HUES48 (cell line): ENCODE results near the gene CCL11.

Experiments used
- H3K27ac ChIP-seq: one replicate; pipeline ENCODE4 v1.7.0; 2013; ENCODE audit warnings: low read depth, low read length, inconsistent platforms
- H3K27me3 ChIP-seq: 2 replicates; pipeline ENCODE4 v1.6.1; 2013; ENCODE audit warnings: mild to moderate bottlenecking, low read length; ENCODE audit not compliant: control insufficient read depth, insufficient read depth
- H3K36me3 ChIP-seq: 2 replicates; pipeline ENCODE4 v1.6.1; 2013; ENCODE audit warnings: low read length; ENCODE audit not compliant: control insufficient read depth, insufficient read depth
- H3K4me1 ChIP-seq: 2 replicates; pipeline ENCODE4 v1.6.1; 2013; ENCODE audit warnings: mild to moderate bottlenecking, low read length; ENCODE audit not compliant: control insufficient read depth, insufficient read depth
- H3K4me3 ChIP-seq: 2 replicates; pipeline ENCODE4 v1.5.1; 2013; ENCODE audit warnings: mild to moderate bottlenecking, low read depth, low read length
- H3K9ac ChIP-seq: 2 replicates; pipeline ENCODE4 v1.6.1; 2013; ENCODE audit warnings: mild to moderate bottlenecking, low read depth, low read length, moderate library complexity
- H3K9me3 ChIP-seq: 2 replicates; pipeline ENCODE4 v1.6.1; 2013; ENCODE audit warnings: low read length; ENCODE audit not compliant: control insufficient read depth, insufficient read depth

The CCL11 gene

DNA sequence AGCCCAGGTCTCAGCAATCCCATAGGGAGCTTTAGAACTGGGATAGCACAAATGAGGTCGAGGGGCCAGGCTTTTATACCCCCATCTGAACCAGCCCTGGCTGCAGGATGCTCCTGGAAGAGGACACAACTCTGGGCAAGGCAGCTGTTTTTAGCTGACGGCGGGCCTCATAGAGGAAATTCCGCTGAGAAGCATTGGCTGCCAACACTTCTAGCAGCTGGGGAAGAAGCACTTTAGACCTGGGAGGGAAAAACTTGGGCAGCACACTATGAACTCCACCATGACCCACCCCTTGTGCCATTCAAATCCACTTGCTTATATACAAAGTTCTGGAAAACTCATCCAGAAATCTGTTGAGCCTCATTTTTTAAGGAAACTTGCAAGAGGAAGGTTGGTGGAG is 5.0 kb downstream of the CCL11 start:
- Histone ChIP-seq H3K27me3 (no peaks in the 10 kb centered on the region), H3K9ac (no peak overlapping the region), H3K27ac (no peak overlapping the region), H3K4me3 (no peak overlapping the region), H3K9me3 (no peaks in the 10 kb centered on the region), H3K4me1 (no peaks in the 10 kb centered on the region), H3K36me3 (no peaks in the 10 kb centered on the region)

DNA sequence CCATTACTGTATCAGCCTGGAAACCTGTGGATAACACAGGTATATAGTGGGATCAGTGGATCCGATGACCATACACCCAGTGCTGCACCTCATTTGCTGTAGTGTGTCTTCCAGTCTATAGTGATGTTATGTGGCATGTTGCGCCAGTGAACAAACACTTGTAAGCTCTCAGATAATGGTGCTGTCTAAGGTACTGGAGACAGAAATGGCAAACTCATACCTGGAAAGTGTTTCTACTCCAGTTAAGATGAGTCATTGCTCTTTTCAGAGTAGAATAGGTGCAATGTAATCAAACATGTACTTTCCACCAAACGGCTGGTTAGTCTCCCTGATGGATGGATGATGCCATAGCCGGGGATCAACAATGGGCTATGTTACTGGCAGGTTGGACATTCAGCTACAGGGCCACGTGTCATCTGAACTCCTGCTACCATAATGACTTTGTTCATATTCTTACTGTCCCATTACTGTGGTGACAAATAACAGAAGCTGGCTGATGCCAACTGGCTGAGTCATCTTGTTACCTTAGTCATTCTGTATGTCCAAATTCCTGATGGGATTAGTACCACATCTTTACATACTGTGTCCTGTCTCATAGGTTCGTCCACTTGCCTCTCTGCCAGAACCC is 6.3 kb downstream of the CCL11 start:
- Histone ChIP-seq H3K9ac (no peak overlapping the region), H3K4me3 (no peak overlapping the region)

DNA sequence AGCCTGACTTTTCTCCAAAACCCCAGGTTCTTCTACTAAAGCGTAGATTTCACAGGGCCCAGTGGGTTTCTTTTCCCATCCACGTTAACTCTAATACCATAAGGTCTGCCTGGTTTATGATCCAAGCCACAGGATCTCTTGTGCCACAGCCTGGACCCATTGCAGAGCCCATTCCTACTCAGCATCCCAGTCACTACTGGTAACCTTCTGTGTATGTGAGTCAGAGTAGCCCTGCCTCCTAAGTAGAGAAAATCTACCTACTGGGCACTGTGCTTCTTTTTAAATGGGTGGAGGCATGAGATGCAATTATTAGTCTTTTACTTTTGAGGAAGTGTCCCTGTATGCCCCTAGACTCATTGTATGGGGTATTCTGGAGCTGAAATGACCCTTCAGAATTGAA is 13.5 kb downstream of the CCL11 start:
- H3K4me3 ChIP-seq: no peak overlapping the region
- H3K36me3 ChIP-seq: no peaks in the 10 kb centered on the region
- H3K4me1 ChIP-seq: peaks cover 4% of the 10 kb centered on the region
- H3K27me3 ChIP-seq: peaks cover 10% of the 10 kb centered on the region; the same call in 1 of the 2 replicates
- H3K9ac ChIP-seq: no peak overlapping the region
- H3K9me3 ChIP-seq: no peaks in the 10 kb centered on the region
- H3K27ac ChIP-seq: no peak overlapping the region

More for the DNA sequence above, 6.3 kb downstream of the CCL11 start:
- Histone ChIP-seq H3K36me3 (no peaks in the 10 kb centered on the region), H3K27ac (no peak overlapping the region), H3K27me3 (no peaks in the 10 kb centered on the region), H3K4me1 (no peaks in the 10 kb centered on the region), H3K9me3 (no peaks in the 10 kb centered on the region)

DNA sequence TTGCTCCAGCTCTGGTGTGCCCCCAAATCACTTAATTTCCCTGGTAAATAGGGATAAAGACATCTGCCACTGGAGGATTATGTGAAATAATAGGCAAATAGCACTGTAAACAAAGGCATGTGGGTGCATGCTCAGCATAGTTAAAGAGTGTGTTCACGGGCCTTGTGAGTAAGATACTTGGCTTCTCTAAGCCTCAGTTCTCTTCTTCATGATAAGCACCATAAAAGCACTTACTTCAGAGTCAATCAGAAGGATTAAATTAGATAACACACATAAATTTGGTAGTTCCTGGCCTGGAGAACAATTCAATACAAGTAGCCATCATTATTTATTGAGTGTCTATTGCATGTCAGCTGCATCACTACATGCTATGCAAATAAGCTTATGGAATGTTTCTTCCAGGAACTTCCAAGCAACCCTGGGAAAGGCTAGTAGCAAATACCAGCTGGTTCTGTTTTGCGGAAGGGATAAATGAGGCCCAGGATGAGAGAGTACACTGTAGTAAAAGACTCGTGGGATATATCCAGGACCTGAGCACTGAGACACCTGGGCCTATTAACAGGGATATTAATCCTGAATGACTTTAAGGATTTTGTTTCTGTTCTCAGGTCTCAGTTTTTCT is 14.5 kb downstream of the CCL11 start:
- H3K9me3 ChIP-seq: no peaks in the 10 kb centered on the region
- no peak overlapping the region for H3K9ac ChIP-seq
- H3K4me1 ChIP-seq: peaks cover 4% of the 10 kb centered on the region
- no peak overlapping the region for H3K4me3 ChIP-seq
- no peaks in the 10 kb centered on the region for H3K36me3 ChIP-seq
- no peak overlapping the region for H3K27ac ChIP-seq
- H3K27me3 ChIP-seq: peaks cover 10% of the 10 kb centered on the region; the same call in 1 of the 2 replicates

DNA sequence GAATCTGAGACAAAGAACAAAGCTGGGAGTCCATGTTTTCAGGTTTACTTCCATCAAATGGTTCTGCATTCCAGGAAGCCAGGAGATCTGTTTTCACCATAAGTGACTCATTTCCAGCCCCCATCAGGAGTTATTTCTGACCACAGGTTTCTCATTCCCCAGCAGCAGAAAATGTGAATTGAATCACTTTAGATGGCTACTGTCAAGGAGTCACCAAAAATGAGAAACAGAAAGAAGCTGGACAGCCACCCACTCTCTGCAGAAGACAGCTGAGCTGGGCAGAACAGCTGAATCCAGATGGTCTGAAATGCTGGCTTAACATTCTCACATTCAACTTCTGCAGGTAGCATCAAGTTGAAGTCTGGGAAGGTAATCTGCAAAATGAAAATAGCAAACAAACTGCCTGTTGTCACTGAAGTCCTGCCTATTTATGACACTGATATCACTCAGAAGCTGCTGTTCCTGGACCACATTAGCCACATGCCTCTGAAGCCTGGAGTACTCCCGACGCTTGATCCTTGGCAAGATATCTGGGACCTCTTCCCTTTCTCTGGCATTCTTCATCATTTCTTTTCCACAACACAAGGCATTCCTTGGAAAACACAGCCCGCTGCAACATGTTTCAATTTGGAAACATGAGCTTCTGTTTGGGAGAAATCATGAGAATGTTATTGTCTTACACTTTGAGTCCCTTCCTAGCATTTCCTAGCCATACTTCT is 15.3 kb downstream of the CCL11 start:
- H3K27me3 ChIP-seq: peaks cover 10% of the 10 kb centered on the region; the same call in 1 of the 2 replicates
- H3K9ac ChIP-seq: no peak overlapping the region
- no peaks in the 10 kb centered on the region for H3K36me3 ChIP-seq
- no peak overlapping the region for H3K27ac ChIP-seq
- H3K4me3 ChIP-seq: no peak overlapping the region
- peaks cover 4% of the 10 kb centered on the region for H3K4me1 ChIP-seq
- no peaks in the 10 kb centered on the region for H3K9me3 ChIP-seq

DNA sequence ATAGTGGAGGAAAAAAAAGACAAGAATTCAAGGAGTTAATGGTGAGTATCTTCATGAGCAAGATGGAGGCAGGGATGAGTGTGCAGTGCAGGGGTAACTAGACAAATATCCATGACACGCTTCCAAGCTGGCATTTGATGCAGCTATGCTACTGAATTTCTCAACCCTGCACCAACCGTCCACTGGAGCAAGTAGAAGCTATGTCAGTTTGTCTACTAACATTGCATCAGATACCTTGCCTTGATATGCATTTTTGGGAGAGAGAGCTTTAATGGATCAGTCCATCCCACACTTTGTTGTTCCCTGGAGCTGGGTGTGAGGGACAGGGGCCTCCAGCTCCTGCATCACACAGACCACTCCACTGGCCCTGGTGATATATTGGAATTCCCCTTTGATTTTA is 16.4 kb downstream of the CCL11 start:
- H3K36me3 ChIP-seq: no peaks in the 10 kb centered on the region
- no peak overlapping the region for H3K9ac ChIP-seq
- no peaks in the 10 kb centered on the region for H3K9me3 ChIP-seq
- peaks cover 10% of the 10 kb centered on the region; the same call in 1 of the 2 replicates for H3K27me3 ChIP-seq
- no peak overlapping the region for H3K4me3 ChIP-seq
- H3K27ac ChIP-seq: no peak overlapping the region
- peaks cover 4% of the 10 kb centered on the region for H3K4me1 ChIP-seq

DNA sequence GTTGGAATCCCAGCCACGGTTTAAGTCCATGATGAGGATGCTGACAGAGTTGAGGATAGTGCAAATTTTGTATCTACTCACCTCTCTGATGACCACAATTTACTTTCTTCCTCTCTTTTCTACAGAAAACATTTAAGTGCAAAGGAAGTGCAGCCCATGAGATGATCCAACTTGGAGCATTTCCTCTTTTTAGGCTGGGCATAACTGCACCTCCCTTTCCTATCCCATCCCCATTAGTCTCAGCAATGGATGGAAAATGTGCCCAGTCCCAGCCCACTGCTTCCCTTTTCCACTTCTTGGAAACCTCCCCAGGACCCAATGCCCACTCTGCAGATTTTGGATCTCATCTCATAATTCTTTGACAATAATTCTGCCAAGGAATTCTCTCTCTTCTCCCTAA is 17.1 kb downstream of the CCL11 start:
- Histone ChIP-seq H3K9ac (no peak overlapping the region), H3K4me3 (no peak overlapping the region), H3K9me3 (no peaks in the 10 kb centered on the region), H3K27me3 (peaks cover 10% of the 10 kb centered on the region; the same call in 1 of the 2 replicates), H3K27ac (no peak overlapping the region), H3K36me3 (no peaks in the 10 kb centered on the region), H3K4me1 (peaks cover 4% of the 10 kb centered on the region)

DNA sequence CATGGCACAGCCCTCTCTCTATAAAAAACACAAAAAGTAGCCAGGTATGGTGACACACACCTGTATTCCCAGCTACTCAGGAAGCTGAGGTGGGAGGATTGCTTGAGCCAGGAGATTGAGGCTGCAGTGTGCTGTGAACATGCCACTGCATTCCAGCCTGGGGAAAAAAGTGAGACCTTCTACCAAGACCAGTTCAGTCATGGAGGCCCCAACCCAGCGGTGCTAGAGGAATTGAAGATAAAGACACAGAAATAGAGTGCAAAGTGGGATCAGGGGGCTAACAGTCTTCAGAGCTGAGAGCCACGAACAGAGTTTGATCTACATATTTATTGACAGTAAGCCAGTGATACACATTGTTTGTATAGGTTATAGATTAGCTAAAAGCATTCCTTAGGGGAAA is 18.1 kb downstream of the CCL11 start:
- H3K4me1 ChIP-seq: peaks cover under 1% of the 10 kb centered on the region
- H3K27ac ChIP-seq: no peak overlapping the region
- no peaks in the 10 kb centered on the region for H3K36me3 ChIP-seq
- H3K9me3 ChIP-seq: no peaks in the 10 kb centered on the region
- H3K27me3 ChIP-seq: peaks cover 6% of the 10 kb centered on the region; the same call in 1 of the 2 replicates
- H3K9ac ChIP-seq: no peak overlapping the region
- H3K4me3 ChIP-seq: no peak overlapping the region

DNA sequence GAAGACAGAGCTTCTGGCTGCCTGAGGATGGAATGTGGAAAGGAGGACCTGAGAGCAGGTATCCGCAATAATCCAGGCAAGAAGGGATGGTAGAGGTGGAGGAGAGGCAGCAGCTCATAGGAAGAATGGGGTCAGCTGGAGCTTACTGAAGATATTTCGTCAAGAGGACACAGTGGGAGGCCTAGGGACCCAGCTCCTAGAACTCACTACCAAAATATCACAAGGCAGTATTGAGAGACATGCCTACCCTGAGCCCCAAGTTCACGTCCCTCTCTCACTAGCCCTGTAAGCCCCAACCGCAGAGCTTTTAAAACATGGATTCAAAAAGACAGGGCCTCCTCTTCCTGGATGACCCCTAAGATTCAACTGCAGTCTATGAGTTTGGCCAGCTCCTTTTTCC is 19.5 kb downstream of the CCL11 start:
- Histone ChIP-seq H3K4me3 (no peak overlapping the region), H3K9me3 (no peaks in the 10 kb centered on the region), H3K36me3 (no peaks in the 10 kb centered on the region), H3K4me1 (no peaks in the 10 kb centered on the region), H3K27ac (no peak overlapping the region), H3K9ac (no peak overlapping the region), H3K27me3 (no peaks in the 10 kb centered on the region)

DNA sequence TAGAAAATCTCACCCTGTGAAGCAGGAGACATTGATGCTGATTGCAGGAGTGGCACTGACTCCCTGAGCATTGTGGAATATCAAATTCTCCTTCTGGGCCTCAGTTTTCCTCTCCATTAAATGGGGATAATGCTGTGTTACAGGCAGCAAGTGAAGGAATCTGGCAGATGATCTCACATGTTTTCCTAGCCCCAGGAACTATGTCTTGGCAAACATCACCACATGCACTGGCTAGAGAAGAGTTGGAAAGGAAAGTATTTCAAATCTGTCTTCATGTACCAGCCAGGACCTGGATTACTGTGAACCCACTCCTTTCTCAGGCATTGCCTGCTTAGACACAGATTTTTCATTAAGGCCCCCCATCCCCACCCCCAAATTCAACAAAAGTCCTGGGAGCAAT is 20.1 kb downstream of the CCL11 start:
- no peaks in the 10 kb centered on the region for H3K9me3 ChIP-seq
- no peaks in the 10 kb centered on the region for H3K36me3 ChIP-seq
- no peaks in the 10 kb centered on the region for H3K4me1 ChIP-seq
- no peak overlapping the region for H3K27ac ChIP-seq
- H3K9ac ChIP-seq: no peak overlapping the region
- no peaks in the 10 kb centered on the region for H3K27me3 ChIP-seq
- H3K4me3 ChIP-seq: no peak overlapping the region

DNA sequence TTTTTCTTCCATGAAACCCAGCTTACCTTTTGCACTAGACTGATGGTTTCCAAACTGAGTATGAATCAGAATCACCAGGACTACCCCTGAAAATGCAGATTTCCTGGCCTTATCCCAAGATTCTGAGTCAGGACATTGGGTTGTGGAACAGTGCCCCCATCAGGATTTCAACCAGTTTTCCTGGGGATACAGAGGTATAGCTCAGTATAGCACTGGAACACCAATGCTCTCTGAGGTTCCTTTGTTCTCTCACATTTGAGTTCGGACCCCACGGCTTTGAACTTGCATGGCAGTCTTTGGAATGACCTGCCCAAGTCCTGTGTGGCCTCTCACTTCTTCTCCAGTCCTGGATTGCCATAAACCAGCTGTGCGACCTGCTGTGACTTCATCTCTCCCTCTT is 20.9 kb downstream of the CCL11 start:
- Histone ChIP-seq H3K27ac (no peak overlapping the region), H3K4me1 (no peaks in the 10 kb centered on the region), H3K9ac (no peak overlapping the region), H3K9me3 (no peaks in the 10 kb centered on the region), H3K27me3 (no peaks in the 10 kb centered on the region), H3K36me3 (no peaks in the 10 kb centered on the region), H3K4me3 (no peak overlapping the region)
